Kidney (tissue), 14 donors: ENCODE data around the gene HEATR3. TPM values are rescaled to one million over a fixed set of nuclear protein-coding genes. Genes with fewer than 3 reads are reported as not detected.
A peak's percentile ranks its signal among the peaks of the same experiment; 100 is the strongest.

Experiments
- DNase-seq, 5 donors: peaks; one replicate each; pipeline ENCODE4 v3.0.0-alpha.2; 2013 to 2020
- FAIRE-seq: peaks from 2 replicates; lab custom pipeline; 2012; peaks lifted over from hg19 to GRCh38; lab: Jason Lieb, UNC
- H3K27ac ChIP-seq, 2 donors: one replicate each; pipeline ENCODE4 v1.7.0; 2013; ENCODE audit warnings: low read depth in 2 of 2, low read length in 2 of 2, inconsistent platforms in 1 of 2
- H3K27me3 ChIP-seq: one replicate; pipeline ENCODE4 v1.7.1; 2013; ENCODE audit warnings: low read length, inconsistent platforms; ENCODE audit not compliant: control insufficient read depth, insufficient read depth
- H3K36me3 ChIP-seq, 3 donors: one replicate each; pipeline versions ENCODE4 v1.7.0 to v1.7.1; 2013; ENCODE audit warnings: low read length in 3 of 3, control low read depth in 1 of 3, inconsistent platforms in 1 of 3; ENCODE audit not compliant: insufficient read depth in 3 of 3, control insufficient read depth in 2 of 3
- H3K4me1 ChIP-seq, 3 donors: one replicate each; pipeline versions ENCODE4 v1.7.0 to v1.7.1; 2013; ENCODE audit warnings: low read length in 3 of 3, inconsistent platforms in 1 of 3, low read depth in 1 of 3; ENCODE audit not compliant: control insufficient read depth in 2 of 3, insufficient read depth in 2 of 3
- H3K4me3 ChIP-seq, 3 donors: one replicate each; pipeline versions ENCODE4 v1.7.0 to v1.8.1; 2013; ENCODE audit warnings: low read length in 3 of 3, control low read depth in 1 of 3, inconsistent platforms in 1 of 3
- H3K9ac ChIP-seq, 3 donors: one replicate each; pipeline versions ENCODE4 v1.7.0 to v1.7.1; 2013; ENCODE audit warnings: low read length in 3 of 3, control low read depth in 1 of 3, inconsistent platforms in 1 of 3
- H3K9me3 ChIP-seq, 3 donors: one replicate each; pipeline versions ENCODE4 v1.7.0 to v1.7.1; 2013; ENCODE audit warnings: low read length in 3 of 3, control low read depth in 1 of 3, inconsistent platforms in 1 of 3; ENCODE audit not compliant: control insufficient read depth in 2 of 3, insufficient read depth in 1 of 3
- intact Hi-C: fragments of 100-400 bp; cut with DNase I; formaldehyde crosslinking; loops from one replicate; pipeline ENCODE4 v1.11.1; 2022
- polyA plus RNA-seq: library from polyadenylated mRNA; stranded (reverse); fragments of 350-450 nt; fragmentation: Illumina TruSeq; extraction: RNeasy Lipid Tissue Mini Kit (QIAGEN cat#74804); gene quantifications from one replicate; pipeline ENCODE4 v1.2.3, GENCODE V29; 2014; ENCODE audit warnings: low read depth, low replicate concordance; ENCODE audit not compliant: insufficient read depth
- total RNA-seq: library from RNA; stranded (reverse); fragmentation: NEBNext Ultra II Directional; extraction: Animal tissue kit (Norgen Biotek cat#: 25700); gene quantifications from one replicate; pipeline ENCODE4 v1.2.1, GENCODE V29; 2021
- TF ChIP-seq, protein P1 (sequence below): IDR thresholded peaks from 3 replicates; pipeline ENCODE4 v1.5.1; 2012; ENCODE audit warnings: mild to moderate bottlenecking, moderate library complexity, borderline replicate concordance; ENCODE audit not compliant: insufficient read depth; ENCODE audit errors: extremely low read depth
- donor health status: control.
- donor health status: control.
- donor health status: control.
- donor health status: control.
- donor health status: control.
- donor health status: DM: yes; HTN: yes; CAD: no.
- donor health status: Normal renal cell carcinoma (clear cell type).

Gene HEATR3
- total and polyA plus RNA-seq, 2 donors from 2014 or later: 8.9 to 19.5 TPM

DNA sequence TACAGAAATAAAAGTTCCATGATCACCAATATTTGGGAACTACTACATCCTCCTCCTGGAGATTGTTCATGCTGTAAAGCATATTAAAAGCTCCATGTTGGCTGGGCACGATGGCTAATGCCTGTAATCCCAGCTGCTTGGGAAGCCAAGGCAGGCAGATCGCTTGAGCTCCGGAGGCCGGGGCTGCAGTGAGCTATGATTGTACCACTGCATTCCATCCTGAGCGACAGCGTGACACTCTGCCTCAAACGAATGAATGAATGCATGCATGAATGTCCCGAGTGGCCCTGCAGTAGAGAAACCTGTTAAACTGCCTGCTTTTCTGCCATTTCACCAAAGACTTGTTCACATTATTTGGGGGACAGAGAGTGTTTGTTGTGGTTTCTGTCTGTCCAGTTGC lies 25.8 kb upstream of the HEATR3 start:
- no peak overlapping the region for H3K27ac ChIP-seq
- no peak overlapping the region for H3K9ac ChIP-seq
- no peak overlapping the region for H3K4me3 ChIP-seq
- H3K4me1 ChIP-seq: no peaks in the 10 kb centered on the region
- TF ChIP-seq, protein P1, sequence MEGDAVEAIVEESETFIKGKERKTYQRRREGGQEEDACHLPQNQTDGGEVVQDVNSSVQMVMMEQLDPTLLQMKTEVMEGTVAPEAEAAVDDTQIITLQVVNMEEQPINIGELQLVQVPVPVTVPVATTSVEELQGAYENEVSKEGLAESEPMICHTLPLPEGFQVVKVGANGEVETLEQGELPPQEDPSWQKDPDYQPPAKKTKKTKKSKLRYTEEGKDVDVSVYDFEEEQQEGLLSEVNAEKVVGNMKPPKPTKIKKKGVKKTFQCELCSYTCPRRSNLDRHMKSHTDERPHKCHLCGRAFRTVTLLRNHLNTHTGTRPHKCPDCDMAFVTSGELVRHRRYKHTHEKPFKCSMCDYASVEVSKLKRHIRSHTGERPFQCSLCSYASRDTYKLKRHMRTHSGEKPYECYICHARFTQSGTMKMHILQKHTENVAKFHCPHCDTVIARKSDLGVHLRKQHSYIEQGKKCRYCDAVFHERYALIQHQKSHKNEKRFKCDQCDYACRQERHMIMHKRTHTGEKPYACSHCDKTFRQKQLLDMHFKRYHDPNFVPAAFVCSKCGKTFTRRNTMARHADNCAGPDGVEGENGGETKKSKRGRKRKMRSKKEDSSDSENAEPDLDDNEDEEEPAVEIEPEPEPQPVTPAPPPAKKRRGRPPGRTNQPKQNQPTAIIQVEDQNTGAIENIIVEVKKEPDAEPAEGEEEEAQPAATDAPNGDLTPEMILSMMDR: no peak
- H3K36me3 ChIP-seq: peaks cover 0 to 15% (median 5%) of the 10 kb centered on the region in 3 donors
- peak in 3 of 5 donors; percentile 33 to 42 (median 40) for DNase-seq
- H3K27me3 ChIP-seq: no peaks in the 10 kb centered on the region
- H3K9me3 ChIP-seq: no peaks in the 10 kb centered on the region
- intact Hi-C loops: no loop called here
- FAIRE-seq: no peak

DNA sequence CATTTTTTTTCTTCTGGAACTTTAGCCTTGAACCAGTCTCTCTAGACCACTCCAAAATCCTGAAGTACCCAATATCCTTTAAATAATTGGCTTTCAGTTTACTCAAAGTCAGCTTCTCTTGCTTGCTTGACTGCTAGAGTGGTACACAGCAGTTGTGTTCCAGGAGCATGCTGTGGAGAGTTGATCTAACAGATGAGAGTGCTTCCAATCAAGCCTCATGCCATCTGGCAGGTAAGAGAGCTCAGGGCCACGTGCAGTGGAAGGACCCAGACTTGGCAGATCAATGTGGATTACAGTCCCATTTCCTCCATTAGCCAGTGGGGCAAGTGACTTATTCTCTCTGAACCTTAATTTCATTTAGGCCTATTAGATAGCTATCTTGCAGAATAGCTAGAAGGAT lies 25.1 kb upstream of the HEATR3 start:
- H3K27ac ChIP-seq: no peak overlapping the region
- DNase-seq (no peak), FAIRE-seq (no peak)
- H3K36me3 ChIP-seq: peaks cover 0 to 8% (median 3%) of the 10 kb centered on the region in 3 donors
- no peaks in the 10 kb centered on the region for H3K27me3 ChIP-seq
- H3K4me1 ChIP-seq: no peaks in the 10 kb centered on the region
- H3K9ac ChIP-seq: no peak overlapping the region
- H3K4me3 ChIP-seq: no peak overlapping the region
- intact Hi-C loops: no loop called here
- no peaks in the 10 kb centered on the region for H3K9me3 ChIP-seq
- TF ChIP-seq, protein P1: no peak

DNA sequence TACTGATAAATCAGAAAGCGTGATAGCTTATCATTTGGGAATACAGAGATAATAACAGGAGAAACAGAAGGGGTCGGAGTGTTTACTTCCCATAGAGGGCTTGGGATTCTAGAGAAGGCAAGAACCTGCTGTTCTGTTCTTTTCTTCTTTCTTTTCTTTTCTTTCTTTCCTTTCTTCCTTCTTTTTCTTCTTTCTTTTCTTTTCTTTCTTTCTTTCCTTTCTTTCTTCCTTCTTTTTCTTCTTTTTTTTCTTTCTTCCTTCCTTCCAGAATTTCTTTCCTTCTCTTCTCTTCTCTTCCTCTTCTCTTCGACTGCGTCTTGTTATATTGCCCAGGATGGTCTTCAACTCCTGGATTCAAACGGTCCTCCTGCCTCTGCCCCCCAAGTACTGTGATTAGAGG lies 22.4 kb upstream of the HEATR3 start:
- no peaks in the 10 kb centered on the region for H3K4me1 ChIP-seq
- DNase-seq (no peak), FAIRE-seq (no peak)
- no peak overlapping the region for H3K9ac ChIP-seq
- no peak overlapping the region for H3K4me3 ChIP-seq
- no peaks in the 10 kb centered on the region for H3K27me3 ChIP-seq
- H3K9me3 ChIP-seq: no peaks in the 10 kb centered on the region
- H3K36me3 ChIP-seq: no peaks in the 10 kb centered on the region
- intact Hi-C loops: no loop called here
- TF ChIP-seq, protein P1: no peak
- H3K27ac ChIP-seq: no peak overlapping the region

DNA sequence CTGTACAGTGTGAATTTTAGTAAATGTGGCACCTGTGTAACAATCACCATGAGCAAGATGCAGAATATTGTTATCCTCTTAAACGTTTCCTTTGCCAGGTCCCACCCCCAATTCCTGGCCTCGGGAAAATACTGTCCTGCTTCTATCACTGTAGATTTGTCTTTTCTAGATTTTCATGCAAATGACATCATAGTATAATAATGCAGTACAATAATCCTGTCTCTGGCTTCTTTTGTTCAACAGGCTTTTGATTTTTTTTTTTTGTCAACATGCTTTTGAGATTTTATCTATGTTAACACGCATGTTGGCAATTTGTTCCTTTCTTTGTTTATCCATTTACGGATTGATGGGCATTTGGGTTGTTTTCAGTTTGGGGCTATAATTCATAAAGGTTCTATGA lies 20.4 kb upstream of the HEATR3 start:
- Histone ChIP-seq H3K36me3 (no peaks in the 10 kb centered on the region), H3K4me3 (no peak overlapping the region), H3K9me3 (no peaks in the 10 kb centered on the region), H3K4me1 (no peaks in the 10 kb centered on the region), H3K27ac (no peak overlapping the region), H3K27me3 (no peaks in the 10 kb centered on the region), H3K9ac (no peak overlapping the region)
- intact Hi-C loops: no loop called here
- TF ChIP-seq, protein P1: no peak
- DNase-seq (no peak), FAIRE-seq (no peak)
